SK-N-SH treated with all-trans-retinoic acid at 6 μM for 48 hours (cell line): ENCODE measurements around the gene KCNK3.
A peak's percentile ranks its signal among the peaks of the same experiment; 100 is the strongest.

Experiments used
- ATAC-seq: fragments of 200-7000 bp; cut with Tn5 transposase; 3 replicates; pipeline ENCODE4 v1.9.1; 2020; ENCODE audit warnings: mild to moderate bottlenecking, moderate library complexity
- CREB5 ChIP-seq: fragments of 250-450 bp; sonication (Bioruptor Pico); IDR thresholded peaks from 2 replicates; pipeline ENCODE4 v1.5.1; 2020; ENCODE audit warnings: low read depth, mild to moderate bottlenecking, moderate library complexity
- CSDC2 ChIP-seq: fragments of 250-450 bp; sonication (Bioruptor Pico); IDR thresholded peaks from 2 replicates; pipeline ENCODE4 v1.5.0; 2020; ENCODE audit warnings: mild to moderate bottlenecking, moderate library complexity
- CSRNP3 ChIP-seq: fragments of 250-450 bp; sonication (Bioruptor Pico); IDR thresholded peaks from 2 replicates; pipeline ENCODE4 v1.5.1; 2021; ENCODE audit warnings: mild to moderate bottlenecking, moderate library complexity
- GLIS3 ChIP-seq: fragments of 250-450 bp; sonication (Bioruptor Pico); IDR thresholded peaks from 2 replicates; pipeline ENCODE4 v1.5.0; 2020; ENCODE audit warnings: mild to moderate bottlenecking, moderate library complexity
- ISL1 ChIP-seq: fragments of 250-450 bp; sonication (Bioruptor Pico); IDR thresholded peaks from 2 replicates; pipeline ENCODE4 v2.1.2; 2022; ENCODE audit warnings: mild to moderate bottlenecking, moderate library complexity
- OSR1 ChIP-seq: fragments of 250-450 bp; sonication (Bioruptor Pico); IDR thresholded peaks from 2 replicates; pipeline ENCODE4 v1.8.0; 2022; ENCODE audit warnings: moderate library complexity, mild to moderate bottlenecking, inconsistent platforms
- POU6F1 ChIP-seq: fragments of 250-450 bp; sonication (Bioruptor Pico); IDR thresholded peaks from 2 replicates; pipeline ENCODE4 v1.8.0; 2021; ENCODE audit warnings: low read depth, mild to moderate bottlenecking, moderate library complexity, borderline replicate concordance
- PPARA ChIP-seq: fragments of 250-450 bp; sonication (Bioruptor Pico); IDR thresholded peaks from 2 replicates; pipeline ENCODE4 v1.5.0; 2020; ENCODE audit warnings: mild to moderate bottlenecking, borderline replicate concordance
- SNAI2 ChIP-seq: fragments of 250-450 bp; sonication (Bioruptor Pico); IDR thresholded peaks from 2 replicates; pipeline ENCODE4 v1.5.0; 2020; ENCODE audit warnings: mild to moderate bottlenecking, moderate library complexity
- TOX ChIP-seq: fragments of 250-450 bp; sonication (Bioruptor Pico); IDR thresholded peaks from 2 replicates; pipeline ENCODE4 v1.8.0; 2021; ENCODE audit warnings: mild to moderate bottlenecking, moderate library complexity, borderline replicate concordance
- TSHZ2 ChIP-seq: fragments of 250-450 bp; sonication (Bioruptor Pico); IDR thresholded peaks from 2 replicates; pipeline ENCODE4 v1.5.0; 2020; ENCODE audit warnings: mild to moderate bottlenecking, moderate library complexity
- ZC3H10 ChIP-seq: fragments of 250-450 bp; sonication (Bioruptor Pico); IDR thresholded peaks from 2 replicates; pipeline ENCODE4 v1.5.1; 2021; ENCODE audit warnings: mild to moderate bottlenecking, moderate library complexity
- ZFP3 ChIP-seq: fragments of 250-450 bp; sonication (Bioruptor Pico); IDR thresholded peaks from 2 replicates; pipeline ENCODE4 v1.5.0; 2020; ENCODE audit warnings: mild to moderate bottlenecking, moderate library complexity
- ZFP30 ChIP-seq: fragments of 450-650 bp; formaldehyde crosslinking; IDR thresholded peaks from 2 replicates; pipeline ENCODE4 v1.5.0; 2022; ENCODE audit warnings: mild to moderate bottlenecking, moderate library complexity
- ZNF565 ChIP-seq: fragments of 450-650 bp; formaldehyde crosslinking; conservative IDR thresholded peaks from 2 replicates; pipeline ENCODE4 v1.5.0; 2020; ENCODE audit warnings: low read depth, mild to moderate bottlenecking, moderate library complexity
- ZNF70 ChIP-seq: fragments of 450-650 bp; formaldehyde crosslinking; IDR thresholded peaks from 2 replicates; pipeline ENCODE4 v1.5.0; 2020; ENCODE audit warnings: mild to moderate bottlenecking, moderate library complexity

KCNK3 gene

GRCh38 chr2:26712486-26713465, 20.3 kb downstream of the KCNK3 start (continued):
- TF ChIP-seq POU6F1 (CRISPR knock-in tag) (no peak), ZNF70 (no peak), PPARA (CRISPR knock-in tag) (no peak), CREB5 (CRISPR knock-in tag) (no peak)

- no peak for ATAC-seq
- TF ChIP-seq TOX (CRISPR knock-in tag) (no peak), ISL1 (no peak), SNAI2 (CRISPR knock-in tag) (no peak), GLIS3 (CRISPR knock-in tag) (no peak), CSDC2 (no peak), ZFP30 (CRISPR knock-in tag) (no peak), ZNF70 (no peak)
These were observed 23.2 kb downstream of the KCNK3 start for GRCh38 chr2:26715528-26716270.

GRCh38 chr2:26716340-26716739, 23.8 kb downstream of the KCNK3 start:
- ATAC-seq, result no peak
- peak; percentile 67; the same call in 1 of the 2 replicates for TF ChIP-seq ZNF70
- TF ChIP-seq POU6F1 (CRISPR knock-in tag), result no peak
- TF ChIP-seq ZFP3 (CRISPR knock-in tag), result peak; percentile 95

- ATAC-seq, result no peak
- TF ChIP-seq ISL1 (no peak), TSHZ2 (CRISPR knock-in tag) (no peak), TOX (CRISPR knock-in tag) (no peak), ZC3H10 (CRISPR knock-in tag) (no peak), CREB5 (CRISPR knock-in tag) (no peak), OSR1 (CRISPR knock-in tag) (no peak), POU6F1 (CRISPR knock-in tag) (no peak), GLIS3 (CRISPR knock-in tag) (no peak), ZNF565 (CRISPR knock-in tag) (no peak), CSRNP3 (no peak)
These were observed 24.2 kb downstream of the KCNK3 start for GRCh38 chr2:26716769-26717168.
